Measurements from ENCODE around the gene KISS1R. TPM values are rescaled to one million over a fixed set of nuclear protein-coding genes. Genes with fewer than 3 reads are reported as not detected.

The KISS1R gene
- total and polyA plus RNA-seq, 8 donors, result 0.11 to 0.23 (median 0.15) TPM; not detected in 5

DNA sequence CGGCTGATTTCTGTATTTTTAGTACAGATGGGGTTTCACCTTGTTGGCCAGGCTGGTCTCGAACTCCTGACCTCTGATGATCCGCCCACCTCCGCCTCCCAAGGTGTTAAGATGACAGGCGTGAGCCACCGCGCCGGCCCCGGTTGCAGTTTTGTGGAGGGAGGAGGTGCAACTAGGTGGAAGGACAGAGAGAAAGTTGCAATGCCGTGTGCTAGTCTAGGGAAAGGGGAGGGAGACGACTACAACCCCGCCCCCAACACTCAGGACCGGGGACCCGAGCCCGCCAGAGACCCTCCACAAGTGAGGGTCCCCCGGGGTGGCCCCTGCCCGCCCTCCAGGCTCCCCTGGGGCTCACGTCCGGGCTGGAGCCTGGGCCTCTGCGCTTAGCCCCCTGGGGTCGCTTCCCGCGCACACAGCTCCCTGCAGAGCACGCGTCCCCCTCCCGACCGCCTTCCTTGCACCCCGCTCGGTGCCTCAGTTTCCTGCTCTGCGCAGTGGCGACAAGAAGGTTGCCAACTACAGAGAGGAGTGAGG lies 7.5 kb downstream of the KISS1R start:
- intact Hi-C loops (cut with DNase I), result loop anchor here in 1 of 2 donors (5.0 kb wide), 1 partner anchor 58 kb away; the partner anchor contains the start of gene WDR18
- ATAC-seq (no peak), DNase-seq (no peak)
- TF ChIP-seq CTCF (IDR thresholded peaks at IDR 0.05), result no peak
- Histone ChIP-seq H3K4me3 (peak overlapping the region; percentile 79 to 94), H3K27ac (peak overlapping the region in 1 of 2 donors; percentile 98), H3K4me1 (peaks cover 5 to 66% of the 10 kb centered on the region in 2 donors), H3K27me3 (peaks cover 18 to 19% of the 10 kb centered on the region in 2 donors), H3K36me3 (peaks cover 0 to 7% of the 10 kb centered on the region in 2 donors), H3K9me3 (no peaks in the 10 kb centered on the region)

DNA sequence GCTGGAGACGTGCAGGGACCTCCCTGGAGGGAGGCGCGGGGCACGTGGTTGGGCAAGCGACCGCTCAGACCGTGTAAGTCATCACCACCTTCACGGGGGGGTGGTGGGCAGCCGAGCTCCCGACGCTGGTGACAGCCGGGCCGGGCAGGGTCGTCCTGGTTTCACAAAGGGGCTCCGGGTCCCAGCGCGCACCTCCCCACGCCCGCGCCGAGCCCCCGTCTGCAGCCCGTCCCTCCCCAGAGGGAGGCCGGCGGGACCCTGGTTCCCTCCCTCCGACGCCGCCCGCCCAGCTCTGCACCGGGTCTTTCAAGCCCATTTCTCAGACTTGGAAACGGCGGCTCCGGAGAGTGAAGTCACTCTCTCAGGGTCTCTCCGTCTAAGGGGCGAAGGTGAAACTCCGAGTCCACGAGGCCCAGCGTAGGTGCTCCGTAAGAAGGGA lies 8.0 kb downstream of the KISS1R start:
- intact Hi-C loops (cut with DNase I), result no loop called here
- H3K27ac ChIP-seq, result peak overlapping the region; percentile 84 to 98
- H3K4me3 ChIP-seq, result peak overlapping the region; percentile 79 to 94
- peaks cover 0 to 11% of the 10 kb centered on the region in 2 donors for H3K36me3 ChIP-seq
- H3K27me3 ChIP-seq, result peaks cover 13 to 14% of the 10 kb centered on the region in 2 donors
- H3K4me1 ChIP-seq, result peaks cover 5 to 61% of the 10 kb centered on the region in 2 donors
- DNase-seq (no peak), ATAC-seq (peak; percentile 65)
- no peak for TF ChIP-seq CTCF (IDR thresholded peaks at IDR 0.05)
- H3K9me3 ChIP-seq, result no peaks in the 10 kb centered on the region

DNA sequence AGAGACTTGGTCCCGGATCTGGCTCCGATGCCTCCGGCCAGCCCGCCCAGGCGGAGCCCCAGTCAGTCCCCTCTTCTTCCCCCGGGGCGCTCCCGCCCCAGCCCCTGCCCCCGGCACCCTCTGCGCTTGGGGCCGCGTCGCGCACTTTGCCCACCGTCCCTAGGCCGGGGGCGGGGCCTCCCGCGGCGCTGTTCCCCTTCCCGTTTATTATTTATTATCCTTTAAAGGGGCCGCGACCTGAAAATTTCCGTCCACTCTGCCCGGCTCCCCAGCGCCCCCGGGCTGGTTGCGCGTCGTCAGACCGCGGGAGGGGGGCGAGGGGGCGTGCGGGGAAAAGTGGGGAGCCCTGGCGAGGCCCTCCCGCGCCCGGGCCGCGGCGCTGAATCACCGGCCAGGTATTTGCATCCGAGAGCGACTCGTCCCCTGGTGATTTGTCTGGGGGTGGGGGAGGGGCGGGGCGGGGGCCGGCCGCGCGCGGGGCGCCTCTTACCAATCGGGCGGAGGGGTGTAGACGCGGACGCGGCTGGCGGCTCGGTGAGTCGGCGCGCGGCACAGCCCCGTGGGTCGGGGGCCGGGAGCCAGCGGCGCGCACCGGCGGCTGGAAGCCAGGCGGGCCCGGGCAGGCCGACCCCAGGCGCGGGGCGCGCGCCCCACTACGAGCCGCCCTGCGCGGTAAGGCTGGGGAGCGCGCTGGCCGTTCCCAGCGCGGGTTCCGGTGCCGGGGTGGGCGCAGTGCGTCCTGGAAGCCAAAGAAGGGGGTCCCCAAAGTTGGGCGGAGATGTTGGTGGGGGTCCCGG lies 8.6 kb downstream of the KISS1R start, which contains the start of gene ARID3A:
Gene ARID3A, plus strand, starts transcription at position 510 of the 797 bp plus-strand sequence. CDS start 3,494 bp downstream, outside the sequence.
- Histone ChIP-seq H3K9me3 (no peaks in the 10 kb centered on the region), H3K36me3 (peaks cover 0 to 18% of the 10 kb centered on the region in 2 donors), H3K27ac (peak within 1 kb of the TSS; percentile 84 to 98), H3K4me3 (peak within 1 kb of the TSS; percentile 79 to 94), H3K27me3 (peaks cover 7 to 8% of the 10 kb centered on the region in 2 donors), H3K4me1 (peaks cover 5 to 54% of the 10 kb centered on the region in 2 donors)
- no peak for TF ChIP-seq CTCF (IDR thresholded peaks at IDR 0.05)
- intact Hi-C loops (cut with DNase I), result loop anchor here in 1 of 2 donors (2.0 kb wide), 1 partner anchor 57 kb away; no protein-coding TSS in a partner anchor
- ATAC-seq, result peak; percentile 83
- peak; percentile 82 to 93 (median 88) for DNase-seq

DNA sequence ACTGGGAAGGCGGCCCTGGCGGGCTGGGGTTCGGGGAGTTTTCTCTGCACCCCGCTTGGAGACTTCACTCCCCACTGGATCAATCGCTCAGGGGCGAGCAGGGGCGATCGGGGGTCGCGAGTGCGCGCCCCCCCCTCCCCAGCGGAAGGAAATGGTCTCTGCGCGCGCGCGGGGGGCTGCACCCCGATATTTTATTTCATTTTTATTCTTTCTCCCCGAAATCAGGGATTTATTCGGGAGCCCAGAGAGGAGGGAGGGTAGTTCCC lies 9.1 kb downstream of the KISS1R start:
- Histone ChIP-seq H3K27ac (peak overlapping the region; percentile 78 to 98), H3K9me3 (no peaks in the 10 kb centered on the region), H3K4me1 (peaks cover 5 to 49% of the 10 kb centered on the region in 2 donors), H3K4me3 (peak overlapping the region; percentile 79 to 94), H3K27me3 (peaks cover 2 to 3% of the 10 kb centered on the region in 2 donors), H3K36me3 (peaks cover 0 to 23% of the 10 kb centered on the region in 2 donors)
- TF ChIP-seq CTCF (IDR thresholded peaks at IDR 0.05), result no peak
- intact Hi-C loops (cut with DNase I), result loop anchor here in 1 of 2 donors (2.0 kb wide), 1 partner anchor 57 kb away; no protein-coding TSS in a partner anchor
- no peak for DNase-seq
- ATAC-seq, result no peak

All from left lung (tissue), 10 donors.